Suppressor macrophage treated with lipopolysaccharide for 4 hours (primary cell): Measurements from ENCODE around the gene ST6GALNAC6.
"Not testable (repeated sequence)": the region's sequence is repeated elsewhere in the genome, so short reads cannot be mapped to it uniquely, and the experiment has no call there.

Source experiments
- DNase-seq: peaks from one replicate; pipeline ENCODE4 v3.0.0-alpha.2; 2020

ST6GALNAC6 gene

GRCh38 chr9:127887792-127888191, 11.6 kb downstream of the ST6GALNAC6 start:
- no peak for DNase-seq

DNA sequence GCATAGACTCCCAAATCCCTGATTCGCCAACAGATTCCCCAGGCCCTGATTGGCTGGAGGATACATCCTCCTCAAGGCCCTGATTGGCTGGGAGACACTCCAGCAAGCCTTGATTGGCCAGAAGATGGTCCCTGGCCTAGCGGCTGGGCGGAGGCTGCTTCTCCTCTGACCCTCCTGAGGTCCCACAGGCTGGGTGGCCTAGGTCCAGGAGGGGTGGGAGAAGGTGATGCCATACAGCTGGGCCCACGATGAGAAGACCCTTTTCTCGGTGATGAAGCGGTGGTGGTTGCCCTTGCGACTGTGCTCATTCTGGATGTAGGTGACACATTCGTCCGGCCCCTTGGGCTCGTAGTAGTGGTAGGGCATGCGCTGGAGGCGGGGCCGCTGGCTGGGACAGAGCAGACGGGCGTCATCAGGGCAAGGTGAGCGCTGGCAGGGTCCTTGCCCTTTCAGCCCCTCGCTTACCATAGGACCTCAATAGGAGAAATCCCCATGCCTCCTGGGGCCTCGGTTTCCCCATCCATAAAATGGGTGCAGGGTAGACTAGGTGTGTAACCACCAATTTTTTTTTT, 12.9 kb downstream of the ST6GALNAC6 start:
- no peak for DNase-seq

DNA sequence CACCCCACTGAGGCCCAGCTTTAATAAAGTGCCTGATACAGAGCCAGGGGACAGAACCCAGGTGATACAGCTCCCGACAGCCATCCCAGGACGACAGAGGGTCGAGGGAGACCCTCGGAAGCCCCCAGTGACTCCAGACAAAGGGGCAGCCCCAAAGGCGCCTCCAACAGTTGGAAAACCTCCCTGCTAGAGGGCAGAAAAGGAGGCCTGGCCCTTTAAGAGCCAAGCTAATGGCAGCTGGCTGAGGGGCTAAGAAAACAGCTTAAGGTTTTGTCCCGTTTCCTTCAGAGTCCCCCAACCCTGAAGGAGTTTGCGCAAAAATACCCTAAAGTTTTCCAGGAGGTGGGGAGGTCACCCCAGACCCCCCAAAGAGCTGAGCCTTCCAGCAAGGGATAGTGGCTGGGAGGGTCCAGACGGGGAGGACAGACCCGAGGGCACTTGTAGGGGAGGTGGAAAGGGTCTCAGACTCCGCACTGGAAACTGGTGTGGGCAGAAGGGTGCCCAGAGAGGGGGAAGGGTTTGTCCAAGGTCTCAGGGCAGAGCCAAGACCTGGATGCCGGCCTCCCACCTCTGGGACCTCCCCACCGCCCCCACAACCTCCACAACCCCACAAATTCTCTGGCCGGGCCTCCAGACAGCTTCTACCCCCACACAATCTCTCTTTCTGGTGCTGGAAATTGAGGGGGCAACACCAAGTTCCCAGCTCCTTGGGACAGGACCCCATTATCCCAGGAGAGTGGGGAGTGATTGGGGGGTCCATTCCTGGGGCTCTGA, 13.7 kb downstream of the ST6GALNAC6 start:
- DNase-seq: no peak

- no peak for DNase-seq
Observed at GRCh38 chr9:127884976-127885490, 14.4 kb downstream of the ST6GALNAC6 start.

DNA sequence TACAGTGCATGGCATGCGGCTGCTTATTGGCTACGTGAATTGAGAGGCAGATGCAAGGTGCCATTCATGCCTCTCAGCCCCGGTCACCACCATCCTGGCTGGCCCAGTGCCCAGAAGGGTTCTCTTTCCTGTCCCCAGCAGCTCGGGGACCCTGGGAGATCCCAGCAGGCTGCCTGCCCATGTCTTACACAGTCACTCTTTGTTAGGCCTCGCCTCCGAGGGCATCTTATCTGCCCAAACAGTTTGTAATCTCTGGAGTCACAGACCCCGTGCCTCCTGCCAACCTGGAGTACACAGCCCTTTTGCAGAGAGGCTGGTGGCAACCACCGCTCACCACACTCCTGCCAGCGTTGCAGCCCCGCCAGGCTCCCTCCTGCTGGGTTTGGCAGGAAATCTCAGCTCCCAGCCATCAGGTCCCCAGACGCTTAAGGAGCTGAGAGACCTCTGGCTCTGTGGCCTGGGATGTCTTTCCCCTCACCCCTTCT, 14.9 kb downstream of the ST6GALNAC6 start:
- no peak for DNase-seq

GRCh38 chr9:127883959-127884358, 15.4 kb downstream of the ST6GALNAC6 start:
- no peak for DNase-seq

GRCh38 chr9:127881715-127882114, 17.7 kb downstream of the ST6GALNAC6 start:
- DNase-seq: not testable (repeated sequence)

DNA sequence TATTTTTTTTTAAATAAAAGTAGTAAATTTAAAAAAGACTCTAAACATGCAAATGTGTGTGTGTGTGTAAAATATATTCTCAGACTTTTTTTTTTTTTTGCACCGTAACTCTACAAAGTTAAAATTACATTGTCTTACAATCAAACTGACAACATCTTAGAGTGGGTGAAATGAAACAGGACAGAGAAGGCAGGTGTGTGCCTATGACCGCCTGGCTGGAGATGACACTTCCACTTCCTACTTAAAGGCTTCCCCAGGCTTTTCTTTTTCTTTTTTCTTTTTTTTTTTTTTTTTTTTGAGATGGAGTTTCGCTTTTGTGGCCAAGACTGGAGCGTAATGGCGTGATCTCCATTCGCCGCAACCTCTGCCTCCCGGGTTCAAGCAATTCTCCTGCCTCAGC, 19.3 kb downstream of the ST6GALNAC6 start:
- no peak for DNase-seq

DNA sequence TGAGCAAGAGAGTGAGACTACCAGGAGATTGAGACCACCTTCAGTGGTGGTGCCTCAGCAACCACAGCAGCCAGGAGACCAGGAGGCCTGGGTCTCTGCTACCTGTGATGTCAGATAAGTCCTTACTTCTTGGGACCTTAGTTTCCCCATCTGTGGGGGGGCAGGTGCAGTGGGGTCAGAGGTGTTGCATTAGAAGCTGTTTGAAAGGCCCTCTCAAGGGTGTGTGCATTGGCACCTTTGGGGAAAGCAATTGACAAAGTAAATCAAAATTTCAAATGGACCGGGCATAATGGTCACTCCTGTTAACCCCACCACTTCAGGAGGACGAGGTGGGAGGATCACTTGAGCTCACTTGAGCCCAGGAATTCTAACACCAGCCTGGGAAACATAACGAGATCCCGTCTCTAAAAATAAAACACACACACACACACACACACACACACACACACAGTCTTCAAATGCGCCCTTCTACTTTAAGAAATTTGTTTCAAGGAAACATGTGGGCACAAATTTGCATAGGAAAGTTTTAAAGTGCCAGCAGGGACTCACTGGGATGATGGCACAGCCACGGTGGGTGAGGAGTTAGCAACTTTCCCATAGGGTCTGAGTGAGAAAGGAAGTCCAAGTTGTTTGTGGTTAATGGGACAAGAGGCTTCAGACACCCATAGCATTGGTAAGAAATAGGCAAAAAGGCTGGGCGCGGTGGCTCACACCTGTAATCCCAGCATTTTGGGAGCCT, 20.6 kb downstream of the ST6GALNAC6 start:
- DNase-seq: peak; percentile 55

GRCh38 chr9:127878001-127878651, 21.3 kb downstream of the ST6GALNAC6 start:
- DNase-seq: no peak

DNA sequence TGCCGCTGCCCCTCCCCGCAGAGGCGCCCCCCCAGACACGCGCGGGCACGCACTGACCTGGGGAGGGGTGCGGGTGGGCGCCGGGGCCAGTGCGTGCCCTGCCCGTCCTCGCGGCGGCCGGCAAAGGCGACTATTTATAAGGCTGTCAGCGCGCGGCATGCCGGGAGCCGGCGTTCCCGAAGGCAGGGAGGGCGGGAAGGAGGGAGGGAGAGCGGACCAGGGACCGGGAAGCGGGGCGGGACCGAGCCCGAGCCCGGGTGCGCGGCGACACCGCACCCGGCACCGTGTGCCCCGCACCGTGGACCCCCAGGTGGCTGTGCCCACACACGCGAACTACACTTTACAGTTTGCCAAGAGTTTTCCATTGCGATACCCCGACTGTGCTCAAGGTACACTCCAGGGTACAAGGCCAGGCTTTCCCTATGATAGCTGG, 21.8 kb downstream of the ST6GALNAC6 start, which contains the start of gene AK1:
Gene AK1 (minus strand): TSS at position 110 of the 433 bp plus-strand sequence. CDS start 3,058 bp downstream, outside the sequence.
- DNase-seq: peak; percentile 38

DNA sequence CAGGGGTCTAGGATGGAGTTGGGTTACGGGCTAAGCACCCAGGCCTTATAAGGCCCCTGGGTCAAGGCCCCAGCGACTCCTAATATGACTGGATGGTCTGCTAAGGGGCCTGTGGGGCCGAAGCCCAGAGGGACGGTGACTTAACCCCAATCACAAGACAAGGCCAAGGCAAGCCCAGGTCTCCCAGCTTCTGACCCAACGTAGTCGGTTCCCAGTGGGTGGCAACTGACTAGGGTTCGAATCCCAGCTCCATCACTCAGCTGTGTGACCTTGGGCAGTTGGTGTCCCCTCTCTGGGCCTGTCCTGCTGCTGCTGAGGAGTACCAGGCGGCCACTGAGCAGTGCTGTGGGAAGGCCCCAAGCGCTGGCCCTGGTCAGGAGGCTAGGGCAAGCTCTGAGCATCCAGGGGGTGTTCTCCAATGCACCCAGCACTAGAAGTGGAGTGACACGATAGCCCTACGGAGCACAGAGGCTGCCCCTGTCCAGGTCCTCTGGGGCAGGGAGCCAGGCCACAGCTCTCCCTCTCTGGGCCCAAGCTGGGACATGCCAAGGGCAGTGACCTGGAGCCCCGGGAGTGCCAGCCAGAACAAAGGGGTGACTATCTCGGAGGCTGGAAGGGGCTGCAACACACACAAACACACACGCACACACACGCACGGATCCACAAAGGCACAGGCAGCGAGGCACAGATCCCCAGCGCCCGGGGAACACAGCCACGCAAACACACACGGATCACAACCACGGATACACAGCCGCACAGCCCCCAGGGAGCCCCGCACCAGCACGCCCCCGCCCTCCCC, 22.4 kb downstream of the ST6GALNAC6 start:
- DNase-seq: no peak

GRCh38 chr9:127876026-127876763, 23.2 kb downstream of the ST6GALNAC6 start:
- DNase-seq: no peak

GRCh38 chr9:127875306-127875966, 24.0 kb downstream of the ST6GALNAC6 start:
- DNase-seq: no peak

DNA sequence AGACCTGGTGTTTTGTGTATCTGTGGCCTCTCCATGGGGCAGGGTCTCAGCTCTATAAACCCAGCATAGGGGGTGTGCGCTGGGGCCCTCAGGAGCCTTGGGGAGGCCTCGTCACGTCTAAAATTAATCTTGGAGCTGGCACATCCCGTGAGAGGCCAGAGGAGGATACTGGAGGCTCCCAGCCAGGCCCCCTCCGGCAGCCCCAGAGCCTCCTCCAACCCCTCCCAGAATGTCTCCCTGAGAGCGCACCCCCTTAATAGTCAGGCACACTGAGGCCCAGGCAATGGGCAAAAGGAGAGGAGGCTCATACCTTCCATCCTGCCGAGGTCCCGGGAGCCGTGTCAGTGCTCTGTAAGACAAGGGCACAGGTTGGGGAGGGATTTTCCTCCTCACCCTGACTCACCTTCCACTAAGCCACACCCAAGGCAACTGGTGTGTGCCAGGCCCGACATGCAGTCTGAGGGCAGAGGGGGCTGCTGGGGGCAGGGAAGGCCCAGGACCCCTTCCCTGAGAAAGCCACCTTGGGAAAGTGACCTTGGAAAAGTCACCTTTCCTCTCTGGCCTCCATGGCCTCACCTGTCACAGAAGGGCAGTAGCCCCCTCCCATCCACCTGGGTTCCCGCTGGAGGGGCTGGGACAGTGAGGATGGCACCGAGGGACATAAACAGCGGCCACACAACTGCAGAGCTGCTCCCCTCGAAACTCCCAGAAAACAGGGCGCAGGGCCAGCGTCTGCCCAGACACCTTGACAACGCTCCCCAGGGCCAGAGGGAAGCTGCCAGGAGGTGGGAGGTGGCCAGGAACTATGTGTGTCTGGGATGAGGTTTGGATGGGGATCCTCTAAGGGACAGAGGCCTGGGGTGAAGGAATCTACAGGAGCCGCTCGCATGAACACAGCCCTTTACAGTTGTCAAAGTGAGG, 24.8 kb downstream of the ST6GALNAC6 start:
- no peak for DNase-seq

DNA sequence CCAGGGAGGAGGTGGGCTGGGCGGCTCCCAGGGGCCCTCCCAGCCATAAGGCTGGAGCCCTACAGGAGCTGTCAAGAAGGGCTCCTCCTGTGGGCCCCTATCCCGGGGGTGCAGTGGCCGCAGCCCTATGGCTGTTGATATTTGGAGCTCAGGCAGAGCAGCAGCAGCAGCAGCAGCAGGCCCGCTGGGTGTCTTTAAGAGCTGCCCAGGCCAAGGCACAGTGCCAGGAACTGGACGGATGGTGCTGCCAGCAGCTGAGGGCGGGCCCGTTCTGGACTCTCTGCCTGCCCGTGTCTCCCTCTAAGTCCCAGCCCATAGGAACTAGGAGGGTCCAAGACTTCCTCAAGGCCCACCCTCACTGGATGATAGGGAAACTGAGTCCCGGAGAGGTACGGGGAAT, 25.5 kb downstream of the ST6GALNAC6 start:
- no peak for DNase-seq

DNA sequence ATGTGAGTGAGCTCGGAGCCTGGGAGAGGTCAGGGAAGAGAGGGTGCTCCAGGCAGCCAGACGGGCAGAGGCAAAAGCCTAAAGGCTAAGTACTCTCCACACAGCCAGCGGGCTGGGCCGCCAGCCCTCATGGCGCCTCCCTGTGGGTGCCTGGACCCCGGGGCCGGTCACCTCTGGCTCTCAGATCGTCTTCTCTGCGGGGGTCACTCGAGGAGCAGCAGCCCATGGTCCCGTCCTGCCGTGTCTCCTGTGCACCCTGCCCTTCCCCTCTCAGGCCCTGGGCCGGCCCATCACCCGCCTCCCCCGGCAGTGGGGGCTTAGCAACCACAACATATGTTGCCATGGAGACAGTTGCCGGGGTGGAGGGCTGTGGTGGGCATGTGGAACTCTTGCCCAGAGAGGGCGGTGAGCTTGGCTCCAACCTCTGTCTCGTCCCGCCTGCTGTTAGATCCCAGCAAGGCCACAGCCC, 26.1 kb downstream of the ST6GALNAC6 start:
- DNase-seq: no peak

GRCh38 chr9:127872369-127873222, 26.8 kb downstream of the ST6GALNAC6 start:
- DNase-seq: no peak
